ENCODE data around the gene PFKL. TPM values are rescaled to one million over a fixed set of nuclear protein-coding genes. Genes with fewer than 3 reads are reported as not detected.

PFKL gene
- total and polyA plus RNA-seq, 5 donors from 2014 or later = 125 to 204 (median 174) TPM

DNA sequence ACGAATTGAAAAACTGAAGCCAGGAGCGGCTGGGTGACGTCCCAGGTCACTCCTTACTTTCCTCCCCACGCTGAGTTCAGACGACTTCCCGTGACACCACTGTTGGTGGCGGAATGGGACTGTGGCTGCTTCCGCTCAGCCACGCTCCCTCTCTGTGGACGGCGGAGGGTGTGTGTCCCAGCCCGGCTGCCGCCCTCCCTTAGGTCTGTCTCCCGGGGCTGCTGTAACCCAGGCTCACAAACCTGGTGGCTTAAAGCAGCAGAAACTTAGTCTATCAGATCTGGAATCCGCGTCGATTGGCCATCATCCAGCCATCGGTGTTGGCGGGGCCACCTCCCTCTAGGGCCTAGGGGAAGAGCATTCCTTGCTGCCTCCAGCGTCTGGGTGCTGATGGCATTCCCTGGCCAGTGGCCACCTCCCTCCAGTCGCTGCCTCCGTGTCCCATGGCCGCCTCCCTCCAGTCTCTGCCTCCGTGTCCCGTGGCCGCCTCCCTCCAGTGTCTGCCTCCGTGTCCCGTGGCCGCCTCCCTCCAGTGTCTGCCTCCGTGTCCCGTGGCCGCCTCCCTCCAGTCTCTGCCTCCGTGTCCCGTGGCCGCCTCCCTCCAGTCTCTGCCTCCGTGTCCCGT is 71.0 kb downstream of the PFKL start:
- Mint-ChIP-seq H3K36me3 (no peaks in the 10 kb centered on the region), H3K9me3 (no peaks in the 10 kb centered on the region), H3K4me3 (peak overlapping the region in 1 of 4 donors; percentile 21), H3K4me1 (peaks cover 0 to 12% (median 6%) of the 10 kb centered on the region in 4 donors), H3K27me3 (peaks cover 5% of the 10 kb centered on the region), H3K27ac (no peak overlapping the region)
- H3K9me3 ChIP-seq (ENCODE audit: control insufficient read depth in 2 of 2, low read length in 2 of 2) = no peaks in the 10 kb centered on the region
- no peak overlapping the region for H3K4me3 ChIP-seq (ENCODE audit: low read depth, low read length)
- ATAC-seq (ENCODE audit: low read depth in 2 of 2) (no peak), DNase-seq (no peak)
- no peaks in the 10 kb centered on the region for H3K36me3 ChIP-seq (ENCODE audit: control insufficient read depth, insufficient read depth, low read length)
- H3K4me1 ChIP-seq (ENCODE audit: control insufficient read depth, insufficient read depth, low read length, poor library complexity, severe bottlenecking) = peaks cover 6% of the 10 kb centered on the region
- H3K27ac ChIP-seq (ENCODE audit: insufficient read depth, low read length, poor library complexity, severe bottlenecking) = no peak overlapping the region
- H3K27me3 ChIP-seq (ENCODE audit: control insufficient read depth, insufficient read depth, low read length) = no peaks in the 10 kb centered on the region

DNA sequence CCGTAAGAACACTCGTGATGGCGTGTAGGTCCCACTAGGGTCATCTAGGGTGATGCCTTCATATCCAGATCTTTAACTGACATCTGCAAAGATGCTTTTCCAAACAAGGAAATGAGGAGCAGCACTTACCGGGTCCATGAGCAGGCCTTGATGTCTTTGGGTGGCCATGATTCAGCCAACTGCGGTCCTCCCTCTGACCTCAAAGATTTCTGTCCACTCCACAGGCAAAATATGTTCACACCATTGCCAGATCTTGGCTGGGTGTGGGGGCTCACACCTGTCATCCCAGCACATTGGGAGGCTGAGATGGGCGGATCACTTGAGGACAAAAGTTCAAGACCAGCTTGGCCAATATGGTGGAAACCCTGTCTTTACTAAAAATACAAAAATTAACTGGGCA is 71.7 kb downstream of the PFKL start:
- H3K27me3 ChIP-seq (ENCODE audit: control insufficient read depth, insufficient read depth, low read length) = no peaks in the 10 kb centered on the region
- H3K27ac ChIP-seq (ENCODE audit: insufficient read depth, low read length, poor library complexity, severe bottlenecking) = no peak overlapping the region
- Mint-ChIP-seq H3K36me3 (no peaks in the 10 kb centered on the region), H3K27me3 (peaks cover 5% of the 10 kb centered on the region), H3K4me1 (peaks cover 0 to 18% (median 6%) of the 10 kb centered on the region in 4 donors), H3K9me3 (no peaks in the 10 kb centered on the region), H3K4me3 (no peak overlapping the region), H3K27ac (no peak overlapping the region)
- H3K4me3 ChIP-seq (ENCODE audit: low read depth, low read length) = no peak overlapping the region
- peaks cover 6% of the 10 kb centered on the region for H3K4me1 ChIP-seq (ENCODE audit: control insufficient read depth, insufficient read depth, low read length, poor library complexity, severe bottlenecking)
- no peak for ATAC-seq (ENCODE audit: low read depth in 2 of 2)
- no peaks in the 10 kb centered on the region for H3K36me3 ChIP-seq (ENCODE audit: control insufficient read depth, insufficient read depth, low read length)
- H3K9me3 ChIP-seq (ENCODE audit: control insufficient read depth in 2 of 2, low read length in 2 of 2) = no peaks in the 10 kb centered on the region
- no peak for DNase-seq

DNA sequence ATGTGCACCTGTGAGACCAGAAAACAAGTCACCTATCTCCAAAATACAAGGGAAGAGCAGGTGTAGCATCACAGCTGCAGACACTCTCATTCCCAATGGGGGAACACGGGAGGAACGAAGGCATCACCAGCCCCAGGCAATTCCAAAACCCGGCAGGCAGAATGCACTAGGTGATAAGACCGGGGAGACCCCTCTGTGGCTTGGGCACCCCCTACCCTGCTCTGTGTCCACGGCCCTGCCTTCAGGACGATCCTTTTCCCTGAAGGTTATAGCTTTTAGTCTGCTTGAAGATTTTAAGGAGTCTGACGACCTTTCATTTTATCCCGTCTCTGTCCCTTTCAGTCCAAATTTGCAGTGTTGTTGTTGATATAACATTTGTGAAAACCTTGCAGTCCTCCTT is 72.8 kb downstream of the PFKL start:
- Histone ChIP-seq H3K27ac (ENCODE audit: insufficient read depth, low read length, poor library complexity, severe bottlenecking) (no peak overlapping the region), H3K4me1 (ENCODE audit: control insufficient read depth, insufficient read depth, low read length, poor library complexity, severe bottlenecking) (peaks cover 6% of the 10 kb centered on the region), H3K36me3 (ENCODE audit: control insufficient read depth, insufficient read depth, low read length) (no peaks in the 10 kb centered on the region), H3K9me3 (ENCODE audit: control insufficient read depth in 2 of 2, low read length in 2 of 2) (no peaks in the 10 kb centered on the region), H3K27me3 (ENCODE audit: control insufficient read depth, insufficient read depth, low read length) (no peaks in the 10 kb centered on the region), H3K4me3 (ENCODE audit: low read depth, low read length) (no peak overlapping the region)
- ATAC-seq (ENCODE audit: low read depth in 2 of 2) = no peak
- no peak overlapping the region for H3K27ac Mint-ChIP-seq
- no peak overlapping the region for H3K4me3 Mint-ChIP-seq
- no peaks in the 10 kb centered on the region for H3K9me3 Mint-ChIP-seq
- peaks cover 0 to 18% (median 6%) of the 10 kb centered on the region in 4 donors for H3K4me1 Mint-ChIP-seq
- DNase-seq = no peak
- no peaks in the 10 kb centered on the region for H3K36me3 Mint-ChIP-seq
- H3K27me3 Mint-ChIP-seq = peaks cover 3% of the 10 kb centered on the region

DNA sequence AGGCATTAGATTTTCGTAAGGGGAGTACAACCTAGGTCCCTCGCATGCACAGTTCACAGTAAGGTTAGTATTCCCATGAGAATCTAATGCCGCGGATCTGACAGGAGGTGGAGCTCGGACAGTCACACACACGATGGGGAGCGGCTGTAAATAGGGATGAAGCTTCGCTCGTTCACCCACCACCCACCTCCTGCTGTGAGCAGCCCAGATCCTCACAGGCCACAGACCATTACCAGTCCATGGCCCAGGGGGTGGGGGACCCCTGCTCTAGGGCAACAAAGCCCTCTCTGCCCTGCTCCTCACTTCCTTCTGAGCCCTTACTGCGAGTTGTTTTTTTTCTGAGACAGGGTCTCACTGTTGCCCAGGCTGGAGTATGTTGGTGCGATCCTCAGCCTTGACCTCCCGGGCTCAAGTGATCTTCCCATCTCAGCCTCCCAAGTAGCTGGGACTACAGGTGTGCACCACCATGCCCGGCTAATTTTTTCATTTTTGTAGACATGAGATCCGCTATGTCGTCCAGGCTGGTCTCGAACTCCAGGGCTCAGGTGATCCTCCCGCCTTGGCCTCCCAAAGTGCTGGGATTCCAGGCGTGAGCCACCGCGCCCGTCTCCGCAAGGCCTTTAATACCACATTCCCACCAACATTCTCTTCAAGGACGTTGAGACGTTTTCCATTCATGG is 74.9 kb downstream of the PFKL start:
- Mint-ChIP-seq H3K4me3 (no peak overlapping the region), H3K9me3 (no peaks in the 10 kb centered on the region), H3K27me3 (no peaks in the 10 kb centered on the region), H3K4me1 (peaks cover 0 to 15% (median 6%) of the 10 kb centered on the region in 4 donors), H3K36me3 (no peaks in the 10 kb centered on the region), H3K27ac (no peak overlapping the region)
- no peaks in the 10 kb centered on the region for H3K27me3 ChIP-seq (ENCODE audit: control insufficient read depth, insufficient read depth, low read length)
- no peak overlapping the region for H3K4me3 ChIP-seq (ENCODE audit: low read depth, low read length)
- ATAC-seq (ENCODE audit: low read depth in 2 of 2) (no peak), DNase-seq (no peak)
- H3K4me1 ChIP-seq (ENCODE audit: control insufficient read depth, insufficient read depth, low read length, poor library complexity, severe bottlenecking) = peaks cover 6% of the 10 kb centered on the region
- no peak overlapping the region for H3K27ac ChIP-seq (ENCODE audit: insufficient read depth, low read length, poor library complexity, severe bottlenecking)
- H3K36me3 ChIP-seq (ENCODE audit: control insufficient read depth, insufficient read depth, low read length) = no peaks in the 10 kb centered on the region
- no peaks in the 10 kb centered on the region for H3K9me3 ChIP-seq (ENCODE audit: control insufficient read depth in 2 of 2, low read length in 2 of 2)

DNA sequence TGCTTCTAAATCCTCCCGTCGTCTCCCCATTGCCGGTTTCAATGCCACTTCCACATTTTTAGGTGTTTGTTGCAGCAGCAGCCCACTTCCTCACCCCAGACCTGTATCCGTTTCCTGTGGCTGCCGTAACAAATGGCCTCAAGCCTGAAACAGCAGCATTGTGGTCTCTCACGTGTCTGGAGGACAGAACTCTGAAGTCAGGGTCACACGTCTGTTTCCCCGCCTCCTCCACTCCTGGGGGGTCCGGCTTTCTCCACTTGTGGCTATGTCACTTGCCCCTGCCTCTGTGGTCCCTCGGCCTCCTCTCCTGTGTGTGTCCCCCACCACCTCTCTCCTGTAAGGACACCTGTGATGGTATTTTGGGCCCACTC is 75.4 kb downstream of the PFKL start:
- peaks cover 0 to 15% (median 6%) of the 10 kb centered on the region in 4 donors for H3K4me1 Mint-ChIP-seq
- no peaks in the 10 kb centered on the region for H3K9me3 ChIP-seq (ENCODE audit: control insufficient read depth in 2 of 2, low read length in 2 of 2)
- no peaks in the 10 kb centered on the region for H3K36me3 Mint-ChIP-seq
- no peaks in the 10 kb centered on the region for H3K9me3 Mint-ChIP-seq
- DNase-seq = peak in 1 of 3 donors; percentile 50
- H3K27me3 ChIP-seq (ENCODE audit: control insufficient read depth, insufficient read depth, low read length) = no peaks in the 10 kb centered on the region
- H3K27ac ChIP-seq (ENCODE audit: insufficient read depth, low read length, poor library complexity, severe bottlenecking) = no peak overlapping the region
- H3K4me3 ChIP-seq (ENCODE audit: low read depth, low read length) = no peak overlapping the region
- H3K4me1 ChIP-seq (ENCODE audit: control insufficient read depth, insufficient read depth, low read length, poor library complexity, severe bottlenecking) = peaks cover 6% of the 10 kb centered on the region
- H3K27me3 Mint-ChIP-seq = no peaks in the 10 kb centered on the region
- no peak overlapping the region for H3K27ac Mint-ChIP-seq
- no peak for ATAC-seq (ENCODE audit: low read depth in 2 of 2)
- no peaks in the 10 kb centered on the region for H3K36me3 ChIP-seq (ENCODE audit: control insufficient read depth, insufficient read depth, low read length)
- H3K4me3 Mint-ChIP-seq = no peak overlapping the region

DNA sequence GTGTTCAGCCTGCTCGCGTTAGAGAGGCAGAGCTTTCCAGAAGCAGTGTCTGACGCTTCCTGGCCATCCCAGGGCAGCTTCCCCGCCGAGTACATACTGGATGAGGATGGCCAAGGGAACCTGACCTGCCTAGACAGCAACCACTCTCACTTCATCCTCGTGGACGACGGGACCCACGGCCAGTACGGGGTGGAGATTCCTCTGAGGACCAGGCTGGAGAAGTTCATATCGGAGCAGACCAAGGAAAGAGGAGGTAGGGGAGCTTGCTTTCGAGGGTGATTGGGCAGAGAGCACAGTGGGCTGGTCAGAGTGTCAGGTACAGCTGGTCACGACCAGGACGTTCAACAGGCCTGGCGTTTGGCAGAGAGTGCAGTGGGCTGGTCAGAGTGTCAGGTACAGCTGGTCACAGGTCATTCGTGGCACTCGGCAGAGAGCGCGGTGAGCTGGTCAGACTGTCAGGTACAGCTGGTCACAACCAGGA is 75.9 kb downstream of the PFKL start:
- H3K27me3 ChIP-seq (ENCODE audit: control insufficient read depth, insufficient read depth, low read length) = no peaks in the 10 kb centered on the region
- ATAC-seq (ENCODE audit: low read depth in 2 of 2) (no peak), DNase-seq (no peak)
- H3K36me3 ChIP-seq (ENCODE audit: control insufficient read depth, insufficient read depth, low read length) = no peaks in the 10 kb centered on the region
- H3K4me3 Mint-ChIP-seq = no peak overlapping the region
- H3K4me3 ChIP-seq (ENCODE audit: low read depth, low read length) = no peak overlapping the region
- H3K9me3 Mint-ChIP-seq = peaks cover 0 to 2% (median 0%) of the 10 kb centered on the region in 7 donors
- no peaks in the 10 kb centered on the region for H3K27me3 Mint-ChIP-seq
- H3K27ac Mint-ChIP-seq = no peak overlapping the region
- no peaks in the 10 kb centered on the region for H3K36me3 Mint-ChIP-seq
- no peak overlapping the region for H3K27ac ChIP-seq (ENCODE audit: insufficient read depth, low read length, poor library complexity, severe bottlenecking)
- H3K4me1 ChIP-seq (ENCODE audit: control insufficient read depth, insufficient read depth, low read length, poor library complexity, severe bottlenecking) = peaks cover 6% of the 10 kb centered on the region
- H3K4me1 Mint-ChIP-seq = peaks cover 0 to 15% (median 6%) of the 10 kb centered on the region in 4 donors
- no peaks in the 10 kb centered on the region for H3K9me3 ChIP-seq (ENCODE audit: control insufficient read depth in 2 of 2, low read length in 2 of 2)

DNA sequence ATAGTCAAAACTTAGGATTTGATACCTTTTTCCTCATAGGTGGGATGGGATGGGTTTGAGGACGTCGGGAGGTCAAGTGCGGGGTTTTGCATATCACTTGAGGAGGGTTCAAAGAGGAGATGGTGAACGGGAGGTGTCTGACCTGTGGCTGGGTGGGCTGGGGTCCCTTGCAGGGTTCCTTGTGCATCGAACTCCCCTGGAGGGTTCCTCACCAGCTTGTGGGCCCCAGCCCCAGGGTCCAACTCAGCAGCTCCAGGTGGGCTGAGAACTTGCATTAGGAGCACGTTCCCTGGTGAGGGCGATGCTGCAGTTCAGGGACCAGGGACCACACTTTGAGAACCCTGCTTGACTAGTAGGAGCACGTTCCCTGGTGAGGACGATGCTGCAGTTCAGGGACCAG is 76.8 kb downstream of the PFKL start:
- Mint-ChIP-seq H3K9me3 (peaks cover 0 to 4% (median 0%) of the 10 kb centered on the region in 7 donors), H3K4me1 (peaks cover 0 to 15% (median 6%) of the 10 kb centered on the region in 4 donors), H3K27me3 (no peaks in the 10 kb centered on the region), H3K36me3 (no peaks in the 10 kb centered on the region), H3K4me3 (no peak overlapping the region), H3K27ac (no peak overlapping the region)
- Histone ChIP-seq H3K27me3 (ENCODE audit: control insufficient read depth, insufficient read depth, low read length) (no peaks in the 10 kb centered on the region), H3K27ac (ENCODE audit: insufficient read depth, low read length, poor library complexity, severe bottlenecking) (no peak overlapping the region), H3K36me3 (ENCODE audit: control insufficient read depth, insufficient read depth, low read length) (no peaks in the 10 kb centered on the region), H3K4me3 (ENCODE audit: low read depth, low read length) (no peak overlapping the region), H3K4me1 (ENCODE audit: control insufficient read depth, insufficient read depth, low read length, poor library complexity, severe bottlenecking) (peaks cover 6% of the 10 kb centered on the region), H3K9me3 (ENCODE audit: control insufficient read depth in 2 of 2, low read length in 2 of 2) (no peaks in the 10 kb centered on the region)
- ATAC-seq (ENCODE audit: low read depth in 2 of 2) (no peak), DNase-seq (no peak)
